ENCODE results near the gene CACNA1S.
A peak's percentile ranks its signal among the peaks of the same experiment; 100 is the strongest.

The CACNA1S gene

GRCh38 chr1:201016211-201016651, 96.0 kb downstream of the CACNA1S start:
- DNase-seq: peak in 42 of 56 donors; percentile 18 to 76 (median 54)

- DNase-seq: peak in 1 of 56 donors; percentile 50
Measured at GRCh38 chr1:201015551-201016091, 96.6 kb downstream of the CACNA1S start.

- no peak for DNase-seq
Measured at GRCh38 chr1:201014816-201015200, 97.4 kb downstream of the CACNA1S start.

GRCh38 chr1:201013991-201014815, 98.0 kb downstream of the CACNA1S start:
- DNase-seq: peak in 48 of 56 donors; percentile 28 to 84 (median 67)

- DNase-seq: no peak
Measured at GRCh38 chr1:201013031-201013485, 99.2 kb downstream of the CACNA1S start.

GRCh38 chr1:201011616-201012015, 100.6 kb downstream of the CACNA1S start:
- peak in 8 of 56 donors; percentile 6 to 42 (median 26) for DNase-seq

GRCh38 chr1:201009962-201010645, 102.1 kb downstream of the CACNA1S start:
- DNase-seq: peak in 38 of 56 donors; percentile 23 to 80 (median 57)

GRCh38 chr1:201008666-201009360, 103.4 kb downstream of the CACNA1S start:
- DNase-seq: no peak

- DNase-seq: no peak
Measured at GRCh38 chr1:201007481-201007880, 104.7 kb downstream of the CACNA1S start.

GRCh38 chr1:201006450-201006849, 105.8 kb downstream of the CACNA1S start:
- no peak for DNase-seq

GRCh38 chr1:201004732-201005131, 107.5 kb downstream of the CACNA1S start:
- no peak for DNase-seq

GRCh38 chr1:201004154-201004553, 108.1 kb downstream of the CACNA1S start:
- DNase-seq: no peak

- DNase-seq: no peak
Measured at GRCh38 chr1:201002510-201002909, 109.7 kb downstream of the CACNA1S start.

- DNase-seq: no peak
Measured at GRCh38 chr1:201001962-201002361, 110.3 kb downstream of the CACNA1S start.

- no peak for DNase-seq
Measured at GRCh38 chr1:201000391-201000790, 111.8 kb downstream of the CACNA1S start.

GRCh38 chr1:200999667-201000066, 112.6 kb downstream of the CACNA1S start:
- DNase-seq: no peak

GRCh38 chr1:200998323-200998722, 113.9 kb downstream of the CACNA1S start:
- no peak for DNase-seq

GRCh38 chr1:200992382-200993048, 119.7 kb downstream of the CACNA1S start:
- no peak for DNase-seq

- peak in 29 of 56 donors; percentile 29 to 83 (median 52) for DNase-seq
Measured at GRCh38 chr1:200991097-200991614, 121.1 kb downstream of the CACNA1S start.

- DNase-seq: no peak
Measured at GRCh38 chr1:200990114-200990513, 122.1 kb downstream of the CACNA1S start.

Measured in amygdala (tissue), 56 donors.